A673 (cell line): Measurements from ENCODE around the gene SLC38A8.

Experiments used
- EZH2 ChIP-seq: fragments of 200-600 bp; sonication (generic); IDR thresholded peaks from 2 replicates; pipeline ENCODE4 v1.6.1; 2017; ENCODE audit warnings: borderline replicate concordance, low read depth, mild to moderate bottlenecking, mixed read lengths, antibody characterized with exemption, low read length; ENCODE audit not compliant: poor library complexity, severe bottlenecking
- TF ChIP-seq, protein P1 (sequence below): fragments of 300-800, 200-600 bp; sonication (generic); conservative IDR thresholded peaks from 2 replicates; pipeline ENCODE4 v1.5.1; 2017; ENCODE audit warnings: low read depth, mild to moderate bottlenecking, antibody characterized with exemption, low read length, moderate library complexity, mixed read lengths

DNA sequence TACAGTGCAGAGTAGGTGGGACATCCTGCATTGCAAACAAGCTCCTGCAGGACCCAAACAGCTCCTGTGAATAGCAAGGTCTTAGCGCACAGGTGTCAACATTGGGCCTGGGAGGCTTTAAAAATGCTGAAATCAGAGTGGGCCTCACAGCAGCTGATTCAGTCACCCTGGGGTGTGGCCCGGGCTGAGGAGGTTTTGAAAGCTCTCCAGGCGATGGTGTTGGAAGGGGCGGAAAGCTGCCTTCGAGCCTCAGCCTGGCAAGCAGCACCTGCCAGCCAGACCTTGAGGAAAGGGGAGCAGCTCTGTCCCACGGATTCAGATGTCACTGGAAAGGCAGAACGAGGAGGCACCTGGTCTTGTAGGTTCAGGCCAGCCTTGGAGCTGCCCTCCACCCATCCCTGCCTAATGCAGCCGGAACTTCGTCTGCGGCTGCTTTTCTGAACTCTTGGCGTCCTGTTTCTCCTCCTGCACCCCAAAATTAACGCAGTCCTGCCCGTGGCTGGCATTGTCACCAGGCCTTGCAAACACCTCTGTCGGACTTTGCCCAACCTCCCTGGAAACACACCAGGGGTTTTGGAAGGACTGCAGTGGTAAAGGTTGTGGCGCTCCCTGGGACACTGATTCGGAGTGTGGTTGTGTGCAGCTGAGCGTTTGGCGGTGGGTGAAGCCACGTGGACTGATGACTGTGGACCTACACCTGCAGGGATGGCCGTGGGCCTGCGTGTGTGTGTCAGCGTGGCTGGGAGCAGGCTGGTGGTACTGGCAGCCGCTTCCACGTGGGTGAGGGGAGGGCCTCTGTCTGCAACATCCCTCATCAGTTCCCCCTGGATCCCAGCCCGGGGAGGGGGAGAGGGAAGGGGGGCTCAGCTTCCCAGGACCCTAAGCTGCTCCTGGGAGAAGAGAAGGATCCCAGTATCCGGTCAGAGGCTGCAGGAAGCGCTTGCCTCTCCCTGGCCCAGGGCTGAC lies 71.1 kb downstream of the SLC38A8 start:
- TF ChIP-seq, protein P1, sequence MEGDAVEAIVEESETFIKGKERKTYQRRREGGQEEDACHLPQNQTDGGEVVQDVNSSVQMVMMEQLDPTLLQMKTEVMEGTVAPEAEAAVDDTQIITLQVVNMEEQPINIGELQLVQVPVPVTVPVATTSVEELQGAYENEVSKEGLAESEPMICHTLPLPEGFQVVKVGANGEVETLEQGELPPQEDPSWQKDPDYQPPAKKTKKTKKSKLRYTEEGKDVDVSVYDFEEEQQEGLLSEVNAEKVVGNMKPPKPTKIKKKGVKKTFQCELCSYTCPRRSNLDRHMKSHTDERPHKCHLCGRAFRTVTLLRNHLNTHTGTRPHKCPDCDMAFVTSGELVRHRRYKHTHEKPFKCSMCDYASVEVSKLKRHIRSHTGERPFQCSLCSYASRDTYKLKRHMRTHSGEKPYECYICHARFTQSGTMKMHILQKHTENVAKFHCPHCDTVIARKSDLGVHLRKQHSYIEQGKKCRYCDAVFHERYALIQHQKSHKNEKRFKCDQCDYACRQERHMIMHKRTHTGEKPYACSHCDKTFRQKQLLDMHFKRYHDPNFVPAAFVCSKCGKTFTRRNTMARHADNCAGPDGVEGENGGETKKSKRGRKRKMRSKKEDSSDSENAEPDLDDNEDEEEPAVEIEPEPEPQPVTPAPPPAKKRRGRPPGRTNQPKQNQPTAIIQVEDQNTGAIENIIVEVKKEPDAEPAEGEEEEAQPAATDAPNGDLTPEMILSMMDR: no peak
- no peak for TF ChIP-seq EZH2
